ENCODE results near the gene TMEM175.

Gene TMEM175

GRCh38 chr4:960636-961350 is 28.5 kb downstream of the TMEM175 start:
- no peak for DNase-seq

GRCh38 chr4:961351-962230 is 29.3 kb downstream of the TMEM175 start:
- DNase-seq: no peak

- no peak for DNase-seq
These were observed 30.3 kb downstream of the TMEM175 start for GRCh38 chr4:962231-963208.

GRCh38 chr4:963276-964225 is 31.3 kb downstream of the TMEM175 start:
- DNase-seq: no peak

GRCh38 chr4:964346-965025 is 32.2 kb downstream of the TMEM175 start:
- no peak for DNase-seq

- DNase-seq: no peak
These were observed 32.9 kb downstream of the TMEM175 start for GRCh38 chr4:965048-965765.

- no peak for DNase-seq
These were observed 33.5 kb downstream of the TMEM175 start for GRCh38 chr4:965766-966134.

- no peak for DNase-seq
These were observed 34.2 kb downstream of the TMEM175 start for GRCh38 chr4:966266-967112.

- no peak for DNase-seq
These were observed 35.1 kb downstream of the TMEM175 start for GRCh38 chr4:967113-968104.

- DNase-seq: no peak
These were observed 36.0 kb downstream of the TMEM175 start for GRCh38 chr4:968221-968620.

- DNase-seq: no peak
These were observed 36.5 kb downstream of the TMEM175 start for GRCh38 chr4:968621-969394.

- DNase-seq: no peak
These were observed 37.9 kb downstream of the TMEM175 start for GRCh38 chr4:970046-970745.

- no peak for DNase-seq
These were observed 38.7 kb downstream of the TMEM175 start for GRCh38 chr4:970854-971520.

- no peak for DNase-seq
These were observed 39.6 kb downstream of the TMEM175 start for GRCh38 chr4:971666-972500.
